Upper lobe of left lung (tissue), 6 donors: Measurements from ENCODE around the gene TNRC6C. TPM values are rescaled to one million over a fixed set of nuclear protein-coding genes. Genes with fewer than 3 reads are reported as not detected.

Experiments
- ATAC-seq, 2 donors: fragments of 200-7000 bp; cut with Tn5 transposase; one replicate each; pipeline ENCODE4 v1.9.1; 2022; ENCODE audit warnings: mild to moderate bottlenecking in 2 of 2, moderate library complexity in 2 of 2; ENCODE audit not compliant: low FRiP score in 2 of 2
- DNase-seq, 2 donors: peaks; one replicate each; pipeline ENCODE4 v3.0.0-alpha.2; 2019 to 2020
- H3K27ac ChIP-seq, 4 donors: fragments of 200-600 bp; sonication (generic); one replicate each; pipeline ENCODE4 v1.5.1; 2016 to 2019
- H3K27me3 ChIP-seq, 4 donors: fragments of 200-600 bp; sonication (generic); one replicate each; pipeline ENCODE4 v1.5.1; 2017 to 2019
- H3K36me3 ChIP-seq, 4 donors: fragments of 200-600 bp; sonication (generic); one replicate each; pipeline ENCODE4 v1.5.1; 2016 to 2019
- H3K4me1 ChIP-seq, 4 donors: fragments of 200-600 bp; sonication (generic); one replicate each; pipeline ENCODE4 v1.5.1; 2018 to 2019
- H3K4me3 ChIP-seq, 4 donors: fragments of 200-600 bp; sonication (generic); one replicate each; pipeline ENCODE4 v1.5.1; 2017 to 2019; ENCODE audit warnings: mild to moderate bottlenecking in 2 of 4, moderate library complexity in 1 of 4
- H3K9me3 ChIP-seq, 4 donors: fragments of 200-600 bp; sonication (generic); one replicate each; pipeline ENCODE4 v1.5.1; 2018 to 2019
- CTCF ChIP-seq, 6 experiments: fragments of 450-650 bp in 4 of 6; fragments of 200-600 bp in 2 of 6; sonication (generic) in 2 of 6; IDR thresholded peaks; one replicate each; pipeline ENCODE4 v1.5.1; 2016 to 2019; ENCODE audit warnings: antibody characterized with exemption in 6 of 6
- EP300 ChIP-seq, 4 donors: sonication (generic); formaldehyde crosslinking; IDR thresholded peaks; one replicate each; pipeline ENCODE4 v1.5.1; 2017; ENCODE audit warnings: antibody characterized with exemption in 4 of 4, control low read depth in 2 of 4
- POLR2A ChIP-seq, 4 donors: fragments of 450-650 bp; IDR thresholded peaks; one replicate each; pipeline ENCODE4 v1.5.1; 2016 to 2017; ENCODE audit warnings: antibody characterized with exemption in 4 of 4, mild to moderate bottlenecking in 2 of 4
- POLR2AphosphoS5 ChIP-seq, 2 donors: sonication (generic); formaldehyde crosslinking; IDR thresholded peaks; one replicate each; pipeline ENCODE4 v1.5.1; 2017; ENCODE audit warnings: antibody characterized with exemption in 2 of 2
- WGBS, 2 donors: methylation state at CpG; one replicate each; pipeline ENCODE4 v1.1.5; 2017 to 2018; 5-methylcytosine and 5-hydroxymethylcytosine counted together
- total RNA-seq, 6 donors: library from RNA; depleted of rRNA in 4 of 6; stranded (reverse); fragments of >200 nt in 4 of 6; gene quantifications; one replicate each; pipeline versions ENCODE4 v1.1.0 to v1.2.1, GENCODE V29; 2016 to 2021
- donor health status: DM: no; HTN: no; CAD: no; lungs with moderate emphysema.
- donor health status: DM: no; HTN: yes; CAD: no; lungs with severe emphysema.

The TNRC6C gene
- total RNA-seq, 6 donors from 2014 or later = 8.7 to 38.8 (median 14.7) TPM

- Histone ChIP-seq H3K4me1 (no peaks in the 10 kb centered on the region), H3K4me3 (no peak overlapping the region), H3K36me3 (no peaks in the 10 kb centered on the region), H3K27ac (no peak overlapping the region), H3K9me3 (no peaks in the 10 kb centered on the region), H3K27me3 (no peaks in the 10 kb centered on the region)
- 78 to 84% methylated on average over 16 of the region's 16 CpGs for WGBS, 2 donors
- TF ChIP-seq POLR2AphosphoS5 (IDR thresholded peaks at IDR 0.05) (no peak), EP300 (IDR thresholded peaks at IDR 0.05) (no peak), POLR2A (IDR thresholded peaks at IDR 0.05) (no peak), CTCF (IDR thresholded peaks at IDR 0.05) (no peak)
- ATAC-seq = no peak
- no peak for DNase-seq
These were observed 30.6 kb upstream of the TNRC6C start for GRCh38 chr17:77927777-77928518.

GRCh38 chr17:77928519-77929179 is 29.9 kb upstream of the TNRC6C start:
- WGBS, 2 donors = 75 to 78% methylated on average over 3 of the region's 3 CpGs
- ATAC-seq (no peak), DNase-seq (no peak)
- H3K4me1 ChIP-seq = no peaks in the 10 kb centered on the region
- H3K27me3 ChIP-seq = no peaks in the 10 kb centered on the region
- no peak overlapping the region for H3K27ac ChIP-seq
- no peaks in the 10 kb centered on the region for H3K9me3 ChIP-seq
- no peaks in the 10 kb centered on the region for H3K36me3 ChIP-seq
- no peak for TF ChIP-seq POLR2AphosphoS5 (IDR thresholded peaks at IDR 0.05)
- TF ChIP-seq CTCF (IDR thresholded peaks at IDR 0.05) = no peak
- TF ChIP-seq EP300 (IDR thresholded peaks at IDR 0.05) = no peak
- TF ChIP-seq POLR2A (IDR thresholded peaks at IDR 0.05) = no peak
- H3K4me3 ChIP-seq = no peak overlapping the region

- DNase-seq (no peak), ATAC-seq (no peak)
- WGBS, 2 donors = 73 to 75% methylated on average over 5 to 6 of the region's 6 CpGs
These were observed 29.3 kb upstream of the TNRC6C start for GRCh38 chr17:77929180-77929564.

GRCh38 chr17:77929871-77930436 is 28.5 kb upstream of the TNRC6C start:
- WGBS, 2 donors = 90 to 98% methylated on average over 8 to 13 of the region's 14 CpGs
- H3K4me1 ChIP-seq = no peaks in the 10 kb centered on the region
- no peaks in the 10 kb centered on the region for H3K9me3 ChIP-seq
- no peaks in the 10 kb centered on the region for H3K27me3 ChIP-seq
- ATAC-seq = no peak
- H3K36me3 ChIP-seq = no peaks in the 10 kb centered on the region
- TF ChIP-seq EP300 (IDR thresholded peaks at IDR 0.05) = no peak
- no peak for TF ChIP-seq POLR2AphosphoS5 (IDR thresholded peaks at IDR 0.05)
- TF ChIP-seq POLR2A (IDR thresholded peaks at IDR 0.05) = no peak
- no peak for TF ChIP-seq CTCF (IDR thresholded peaks at IDR 0.05)
- H3K27ac ChIP-seq = no peak overlapping the region
- no peak for DNase-seq
- no peak overlapping the region for H3K4me3 ChIP-seq

More at GRCh38 chr17:77929180-77929564, 29.3 kb upstream of the TNRC6C start:
- Histone ChIP-seq H3K9me3 (no peaks in the 10 kb centered on the region), H3K27me3 (no peaks in the 10 kb centered on the region), H3K4me1 (no peaks in the 10 kb centered on the region), H3K27ac (no peak overlapping the region), H3K36me3 (no peaks in the 10 kb centered on the region), H3K4me3 (no peak overlapping the region)
- TF ChIP-seq POLR2A (IDR thresholded peaks at IDR 0.05) (no peak), EP300 (IDR thresholded peaks at IDR 0.05) (no peak), CTCF (IDR thresholded peaks at IDR 0.05) (no peak), POLR2AphosphoS5 (IDR thresholded peaks at IDR 0.05) (no peak)
